HG03565 (cell line): ENCODE results near the gene DPF3.

ENCODE experiments used
- ATAC-seq: cut with Tn5 transposase; IDR thresholded peaks from one replicate; pipeline ENCODE4 v1.9.1; 2021; ENCODE audit warnings: mild to moderate bottlenecking, moderate library complexity; ENCODE audit not compliant: unreplicated experiment

DPF3 gene

GRCh38 chr14:72582582-72582981, 311.3 kb downstream of the DPF3 start:
- ATAC-seq = no peak

GRCh38 chr14:72578514-72578913, 315.4 kb downstream of the DPF3 start:
- no peak for ATAC-seq

- ATAC-seq = no peak
Measured at GRCh38 chr14:72577521-72577920, 316.4 kb downstream of the DPF3 start.

- ATAC-seq = no peak
Measured at GRCh38 chr14:72576258-72576657, 317.6 kb downstream of the DPF3 start.

- ATAC-seq = no peak
Measured at GRCh38 chr14:72574715-72575114, 319.2 kb downstream of the DPF3 start.

- no peak for ATAC-seq
Measured at GRCh38 chr14:72573725-72574417, 320.0 kb downstream of the DPF3 start.
